Lower leg skin (tissue), 4 donors: ENCODE data around the gene PTPN20. TPM values are rescaled to one million over a fixed set of nuclear protein-coding genes. Genes with fewer than 3 reads are reported as not detected.
"Not testable (repeated sequence)": the region's sequence is repeated elsewhere in the genome, so short reads cannot be mapped to it uniquely, and the experiment has no call there.

Experiments used
- DNase-seq, 2 donors: peaks; one replicate each; pipeline ENCODE4 v3.0.0-alpha.2; 2019; ENCODE audit warnings: low spot score in 2 of 2
- H3K4me3 ChIP-seq: fragments of 200-600 bp; sonication (generic); 2 replicates; pipeline ENCODE4 v1.5.1; 2017; ENCODE audit warnings: mild to moderate bottlenecking, low read depth; ENCODE audit not compliant: poor library complexity, severe bottlenecking
- WGBS, 2 donors: methylation state at CpG; one replicate each; pipeline ENCODE4 v1.1.5; 2018; 5-methylcytosine and 5-hydroxymethylcytosine counted together
- intact Hi-C: fragments of 100-400 bp; cut with DNase I; formaldehyde crosslinking; loops from one replicate; pipeline ENCODE4 v1.15.0; 2023; ENCODE audit warnings: low total_unique reads
- total RNA-seq, 4 donors: library from RNA; depleted of rRNA; stranded (reverse); fragments of >200 nt; gene quantifications; one replicate each; pipeline ENCODE4 v1.1.0, GENCODE V29; 2016

Gene PTPN20
- total RNA-seq, 4 donors from 2014 or later, result 2.2 to 6.9 (median 6.0) TPM

- WGBS, 2 donors, result no CpG with 5 or more reads among the region's 2 CpGs
- intact Hi-C loops, H3K4me3 ChIP-seq, DNase-seq: not testable (repeated sequence)
Measured at GRCh38 chr10:46925156-46925555, 13.9 kb downstream of the PTPN20 start.

GRCh38 chr10:46925853-46926252 lies 14.6 kb downstream of the PTPN20 start:
- intact Hi-C loops, DNase-seq: not testable (repeated sequence)
- WGBS, 2 donors, result 5 to 8% methylated on average over 2 of the region's 2 CpGs

DNA sequence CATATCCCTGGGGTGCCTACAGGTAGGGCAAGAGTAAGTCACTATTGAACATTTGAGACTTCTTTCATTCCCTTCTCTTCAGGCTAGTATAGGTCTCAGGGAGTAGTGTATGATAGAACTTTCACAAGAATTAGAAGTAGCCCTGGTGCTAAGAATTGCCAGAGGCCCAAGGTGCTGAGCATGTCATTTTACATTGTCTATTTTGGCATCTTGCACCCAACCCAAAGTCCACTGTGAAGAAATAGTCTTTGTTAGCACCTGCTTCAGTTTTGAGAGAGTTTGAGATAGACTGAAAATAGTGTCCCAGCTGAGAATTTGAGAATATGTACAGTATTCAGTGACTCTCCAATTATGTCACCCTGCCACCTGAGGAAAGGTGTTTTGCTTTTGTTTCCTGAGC lies 17.6 kb downstream of the PTPN20 start:
- H3K4me3 ChIP-seq, DNase-seq, intact Hi-C loops: not testable (repeated sequence)

More at GRCh38 chr10:46925853-46926252, 14.6 kb downstream of the PTPN20 start:
- H3K4me3 ChIP-seq, result not testable (repeated sequence)

GRCh38 chr10:46932383-46932782 lies 21.2 kb downstream of the PTPN20 start:
- intact Hi-C loops, DNase-seq: not testable (repeated sequence)

GRCh38 chr10:46941091-46941490 lies 29.9 kb downstream of the PTPN20 start:
- H3K4me3 ChIP-seq, DNase-seq, intact Hi-C loops: not testable (repeated sequence)
- 86 to 100% methylated on average over 1 of the region's 1 CpG for WGBS, 2 donors

More at GRCh38 chr10:46932383-46932782, 21.2 kb downstream of the PTPN20 start:
- H3K4me3 ChIP-seq, result not testable (repeated sequence)
- WGBS, 2 donors, result 83 to 88% methylated on average over 1 of the region's 1 CpG

DNA sequence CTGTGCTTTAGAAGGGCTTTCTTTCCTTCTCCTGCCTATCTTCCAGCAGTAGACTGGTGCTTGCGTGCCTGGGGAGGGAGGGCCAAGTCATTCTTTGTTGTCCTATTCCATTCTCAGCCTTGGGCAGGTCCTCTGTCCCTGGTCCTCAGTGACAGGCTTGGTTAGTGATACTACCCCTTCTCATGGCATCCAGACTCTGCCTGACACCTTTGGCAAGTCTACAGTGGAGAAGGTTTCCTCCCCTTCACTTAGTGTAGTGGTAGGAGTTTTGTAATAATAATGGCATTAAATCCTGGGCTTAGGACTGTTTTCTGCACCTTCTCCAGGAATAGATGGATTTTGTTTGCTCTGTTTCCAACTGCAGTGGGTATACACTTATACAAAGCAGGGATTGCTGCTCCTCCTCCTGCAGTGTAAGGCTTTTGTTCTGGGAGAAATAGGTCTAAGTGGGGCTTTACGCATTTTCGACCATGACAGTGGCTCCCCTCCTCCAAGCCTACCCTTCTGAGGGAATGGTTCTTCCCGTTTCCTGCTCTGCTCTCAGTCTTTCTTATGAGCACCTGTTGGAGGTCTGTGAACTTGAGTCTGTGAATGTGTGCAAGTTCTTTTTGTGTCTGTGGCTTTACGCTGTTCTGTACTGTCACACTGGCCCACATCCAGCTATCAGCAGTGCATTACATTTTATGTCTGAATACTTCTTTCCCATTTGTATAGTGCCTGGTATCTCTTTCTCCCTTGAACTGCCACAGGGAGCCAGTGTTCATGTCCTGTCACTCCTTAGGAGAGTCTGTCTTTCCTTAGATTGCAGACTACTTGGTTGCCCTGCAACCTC lies 37.7 kb downstream of the PTPN20 start:
- intact Hi-C loops, result not testable (repeated sequence)

DNA sequence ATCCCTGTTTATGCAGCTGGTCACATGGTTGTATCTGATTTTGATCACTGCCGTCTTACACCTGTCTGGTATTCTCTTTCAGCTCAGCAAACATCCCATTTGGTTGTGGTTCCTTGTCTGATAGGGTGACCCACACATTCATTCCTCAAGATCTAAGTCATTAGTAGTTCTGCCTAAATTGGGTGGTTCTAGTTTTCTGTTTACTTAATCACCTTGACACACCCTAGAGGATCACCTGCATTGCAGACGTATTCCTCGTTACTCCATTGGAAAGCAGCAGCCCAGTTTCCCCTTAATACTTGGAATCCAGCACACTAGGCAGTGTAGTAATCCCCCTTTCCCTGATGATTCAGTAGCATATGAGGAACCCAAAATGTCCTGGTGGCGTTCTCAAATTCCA lies 41.3 kb downstream of the PTPN20 start:
- intact Hi-C loops, H3K4me3 ChIP-seq: not testable (repeated sequence)
- peak in 1 of 2 donors; percentile 13 for DNase-seq
- WGBS, 2 donors, result 64 to 68% methylated on average over 3 to 4 of the region's 4 CpGs

More for the DNA sequence above, 37.7 kb downstream of the PTPN20 start:
- 45 to 77% methylated on average over 1 to 2 of the region's 5 CpGs for WGBS, 2 donors
- not testable (repeated sequence) for H3K4me3 ChIP-seq
- peak in 1 of 2 donors; percentile 37 for DNase-seq

GRCh38 chr10:46960742-46961141 lies 49.5 kb downstream of the PTPN20 start:
- intact Hi-C loops, DNase-seq, H3K4me3 ChIP-seq: not testable (repeated sequence)

DNA sequence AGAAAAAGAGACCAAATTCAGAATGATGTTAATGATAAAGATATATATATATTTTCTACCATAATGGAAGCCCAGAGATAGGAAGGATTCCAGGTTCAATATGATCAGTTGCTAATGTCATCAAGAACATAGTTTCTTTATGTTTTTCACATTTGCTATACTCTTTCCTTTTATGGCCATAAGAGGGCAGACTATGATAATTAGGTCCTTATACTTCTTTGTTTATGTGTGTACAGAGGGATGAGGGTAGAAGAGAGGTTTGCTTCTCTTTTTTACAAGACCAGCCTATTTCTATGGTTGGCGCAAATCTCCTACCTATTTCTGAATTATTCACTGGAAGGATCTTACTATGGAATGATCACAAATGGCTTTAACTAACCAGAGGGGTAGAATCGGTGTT lies 52.1 kb downstream of the PTPN20 start:
- DNase-seq, intact Hi-C loops, H3K4me3 ChIP-seq: not testable (repeated sequence)
- WGBS, 2 donors, result 42 to 89% methylated on average over 2 of the region's 2 CpGs

DNA sequence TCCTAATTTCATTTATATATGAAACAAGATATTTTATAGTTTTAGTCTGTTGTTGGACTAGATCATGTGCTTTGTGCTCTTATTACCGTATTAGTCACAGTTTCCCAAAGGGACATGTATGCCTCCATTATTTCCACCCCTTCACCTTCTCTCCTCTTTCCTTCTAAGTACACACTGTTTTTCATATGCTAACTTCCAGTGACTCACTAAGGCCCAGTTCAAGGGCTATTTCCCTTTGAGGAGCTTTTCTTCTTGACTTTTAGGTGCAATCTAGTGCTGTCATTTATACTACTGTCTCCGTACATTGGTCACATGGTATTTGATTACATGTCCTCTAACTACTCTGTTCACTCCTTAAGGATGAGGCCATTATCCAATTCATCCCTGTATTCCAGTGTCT lies 55.8 kb downstream of the PTPN20 start:
- DNase-seq, intact Hi-C loops, H3K4me3 ChIP-seq: not testable (repeated sequence)
- 83 to 86% methylated on average over 1 of the region's 2 CpGs for WGBS, 2 donors

GRCh38 chr10:46980223-46980622 lies 69.0 kb downstream of the PTPN20 start:
- DNase-seq, H3K4me3 ChIP-seq, intact Hi-C loops: not testable (repeated sequence)
- no CpG with 5 or more reads among the region's 2 CpGs for WGBS, 2 donors

- intact Hi-C loops, result not testable (repeated sequence)
Measured at GRCh38 chr10:46987233-46987924, 76.2 kb downstream of the PTPN20 start.

More at GRCh38 chr10:46987233-46987924, 76.2 kb downstream of the PTPN20 start:
- not testable (repeated sequence) for DNase-seq, H3K4me3 ChIP-seq
- WGBS, 2 donors, result no CpG with 5 or more reads among the region's 10 CpGs
